Measurements from ENCODE around the gene MRPS6. TPM values are rescaled to one million over a fixed set of nuclear protein-coding genes. Genes with fewer than 3 reads are reported as not detected.

Gene MRPS6
- total RNA-seq, 1 experiment from 2014 or later: 55.1 TPM

- no peak for DNase-seq (ENCODE audit: low read depth, low spot score)
- RAD21 ChIA-PET (ENCODE audit: low non-redundant PET in 1 of 2, low total read pairs in 2 of 2, uncharacterized antibody in 2 of 2, unreplicated experiment in 2 of 2): no interaction called here
- H3K4me2 ChIP-seq (ENCODE audit: low read length): peak overlapping the region; percentile 73
- no peak overlapping the region for H2AFZ ChIP-seq (ENCODE audit: low read depth, low read length, poor library complexity, severe bottlenecking)
- TF ChIP-seq SIN3A (IDR thresholded peaks at IDR 0.05; ENCODE audit: low read depth): no peak
- no peak for TF ChIP-seq MAX (IDR thresholded peaks at IDR 0.05)
- no peak for TF ChIP-seq ZNF274 (IDR thresholded peaks at IDR 0.05; ENCODE audit: low read depth, low read length)
- no peak for TF ChIP-seq EZH2phosphoT487 (IDR thresholded peaks at IDR 0.05; ENCODE audit: borderline replicate concordance)
- no peak for TF ChIP-seq TCF7L2 (IDR thresholded peaks at IDR 0.05; ENCODE audit: borderline replicate concordance, extremely low read depth, insufficient read depth, insufficient read length)
- TF ChIP-seq ZFX (IDR thresholded peaks at IDR 0.05): no peak
- TF ChIP-seq CBX3 (IDR thresholded peaks at IDR 0.05; ENCODE audit: low read depth): no peak
- TF ChIP-seq SRF (IDR thresholded peaks at IDR 0.05; ENCODE audit: low read depth): no peak
- TF ChIP-seq EGR1 (IDR thresholded peaks at IDR 0.05; ENCODE audit: low read depth): no peak; the same call in 1 of the 2 replicates
- TF ChIP-seq ZBTB33 (IDR thresholded peaks at IDR 0.05; ENCODE audit: extremely low read depth, insufficient replicate concordance, low read length): no peak
- TF ChIP-seq YY1 (IDR thresholded peaks at IDR 0.05; ENCODE audit: extremely low read depth, insufficient replicate concordance, low read depth, low read length): no peak
- TF ChIP-seq SP1 (IDR thresholded peaks at IDR 0.05; ENCODE audit: low read depth): no peak
- TF ChIP-seq ATF3 (IDR thresholded peaks at IDR 0.05): no peak
- TF ChIP-seq EZH2 (IDR thresholded peaks at IDR 0.05): no peak
- no peak for TF ChIP-seq RAD21 (IDR thresholded peaks at IDR 0.05; ENCODE audit: low read depth)
- TF ChIP-seq JUND (IDR thresholded peaks at IDR 0.05): no peak
- no peak for TF ChIP-seq POLR2AphosphoS5 (IDR thresholded peaks at IDR 0.05; ENCODE audit: low read depth, low read length)
- peaks cover 50% of the 10 kb centered on the region for H3K79me2 ChIP-seq (ENCODE audit: insufficient read depth, low read length)
- H3K9me3 ChIP-seq (ENCODE audit: control insufficient read depth in 1 of 2, insufficient read depth in 1 of 2, low read depth in 1 of 2, low read length in 2 of 2): no peaks in the 10 kb centered on the region
- H3K4me1 ChIP-seq (ENCODE audit: control insufficient read depth in 1 of 2, insufficient read depth in 2 of 2, low read length in 2 of 2): peaks cover 10 to 14% of the 10 kb centered on the region in 2 experiments
- BruUV-seq (replicated peaks): TSS peak; percentile 58
- H3K9me2 ChIP-seq (ENCODE audit: insufficient read depth): no peaks in the 10 kb centered on the region
- peak overlapping the region; percentile 67 to 69 for H3K4me3 ChIP-seq (replicated peaks in 1 of 2; ENCODE audit: low read depth in 1 of 2, low read length in 2 of 2)
- POLR2A ChIA-PET: interaction anchor here (1.4 kb wide), 1 partner anchor 16 kb away, joined by 3 read pairs; no protein-coding TSS in a partner anchor
- intact Hi-C loops (cut with micrococcal nuclease): loop anchor here (10.0 kb wide), 1 partner anchor 130 kb away; no protein-coding TSS in a partner anchor
- H3K27me3 ChIP-seq (ENCODE audit: insufficient read depth, low read length): no peaks in the 10 kb centered on the region
- H4K20me1 ChIP-seq (ENCODE audit: insufficient read depth): no peaks in the 10 kb centered on the region
- CTCF ChIA-PET: no interaction called here
- H3K9ac ChIP-seq (ENCODE audit: low read length): peak overlapping the region; percentile 64
- peak overlapping the region; percentile 86; the same call in 1 of the 2 replicates for H3K27ac ChIP-seq (ENCODE audit: low read depth, low read length)
- H3K36me3 ChIP-seq (ENCODE audit: control insufficient read depth in 1 of 2, insufficient read depth in 2 of 2, low read length in 2 of 2): 0 out of 4 replicates have a peak, but pooled peaks cover 0 to 5% of the 10 kb centered on the region in 2 experiments
- no peak for ATAC-seq
Observed at GRCh38 chr21:34074283-34075090, 1.1 kb downstream of the MRPS6 start.
